AG09309 (cell line): ENCODE results near the gene ZNF600.
"Not testable (repeated sequence)": the region's sequence is repeated elsewhere in the genome, so short reads cannot be mapped to it uniquely, and the experiment has no call there.

ENCODE experiments used
- DNase-seq: peaks from one replicate; pipeline ENCODE4 v3.0.0-alpha.2; 2010; ENCODE audit warnings: low read depth
- H3K4me3 ChIP-seq: 2 replicates; pipeline ENCODE4 v1.5.1; 2011; ENCODE audit warnings: mild to moderate bottlenecking, low read depth, low read length, moderate library complexity; ENCODE audit not compliant: control insufficient read depth
- CTCF ChIP-seq: IDR thresholded peaks from 2 replicates; pipeline ENCODE4 v1.5.1; 2011; ENCODE audit warnings: mild to moderate bottlenecking, low read depth, low read length, inconsistent platforms; ENCODE audit not compliant: insufficient read depth, control insufficient read depth; ENCODE audit errors: missing control alignments

ZNF600 gene

DNA sequence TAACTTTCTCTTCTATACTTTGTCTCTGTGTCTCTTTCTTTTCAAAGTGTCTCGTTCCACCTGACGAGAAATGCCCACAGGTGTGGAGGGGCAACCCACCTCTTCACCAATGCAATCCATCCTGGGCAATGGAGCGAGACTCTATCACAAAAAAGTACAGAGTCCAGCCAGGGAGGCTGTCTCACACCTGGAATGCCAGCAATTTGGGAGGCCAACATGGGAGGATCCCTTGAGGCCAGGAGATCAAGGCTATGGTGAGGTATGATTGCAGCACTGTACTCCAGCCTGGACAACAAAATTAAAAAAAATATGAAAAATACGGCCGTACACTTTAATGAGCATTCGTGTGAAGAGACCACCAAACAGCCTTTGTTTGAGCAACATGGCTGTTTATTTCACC, 2.8 kb upstream of the ZNF600 start:
- no peak overlapping the region for H3K4me3 ChIP-seq
- DNase-seq, result no peak
- no peak for TF ChIP-seq CTCF

GRCh38 chr19:52786078-52786463, 520 bp downstream of the ZNF600 start:
- TF ChIP-seq CTCF, result no peak
- H3K4me3 ChIP-seq, result peak overlapping the region; percentile 64
- no peak for DNase-seq

DNA sequence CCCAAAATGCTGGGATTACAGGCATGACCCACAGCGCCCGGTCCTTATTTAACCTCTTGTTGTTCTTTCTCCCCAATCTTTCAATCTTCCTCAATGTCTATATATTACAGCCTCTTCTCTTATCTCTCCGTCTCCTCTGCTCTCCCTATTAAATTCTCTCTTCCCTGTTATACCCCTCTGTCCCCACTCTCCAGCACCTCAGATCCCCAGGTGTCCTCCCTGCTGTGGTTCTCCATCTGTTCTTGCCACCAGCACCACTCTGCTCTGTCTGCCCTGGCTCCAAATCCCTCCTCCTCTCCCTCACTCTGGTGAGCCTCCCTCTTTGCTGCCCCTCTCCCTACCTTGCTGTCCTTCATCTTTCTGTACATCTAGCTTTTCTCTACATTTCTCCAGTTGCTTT, 1.1 kb downstream of the ZNF600 start:
- no peak for DNase-seq
- H3K4me3 ChIP-seq, result no peak overlapping the region
- no peak for TF ChIP-seq CTCF

- H3K4me3 ChIP-seq, DNase-seq: not testable (repeated sequence)
Measured at GRCh38 chr19:52782864-52783263, 3.7 kb downstream of the ZNF600 start.

- DNase-seq, result no peak
- no peak overlapping the region for H3K4me3 ChIP-seq
- TF ChIP-seq CTCF, result no peak
Measured at GRCh38 chr19:52778811-52779210, 7.8 kb downstream of the ZNF600 start.

DNA sequence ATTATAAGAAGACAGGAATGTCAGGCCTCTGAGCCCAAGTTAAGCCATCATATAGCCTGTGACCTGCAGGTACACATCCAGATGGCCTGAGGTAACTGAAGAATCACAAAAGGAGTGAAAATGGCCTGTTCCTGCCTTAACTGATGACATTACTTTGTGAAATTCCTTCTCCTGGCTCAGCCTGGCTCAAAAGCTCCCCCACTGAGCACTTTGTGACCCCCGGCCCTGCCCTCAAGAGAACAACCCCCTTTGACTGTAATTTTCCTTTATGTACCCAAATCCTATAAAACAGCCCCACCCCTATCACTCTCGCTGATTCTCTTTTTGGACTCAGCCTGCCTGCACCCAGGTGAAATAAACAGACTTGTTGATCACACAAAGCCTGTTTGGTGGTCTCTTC, 30.1 kb downstream of the ZNF600 start:
- DNase-seq, H3K4me3 ChIP-seq: not testable (repeated sequence)

- TF ChIP-seq CTCF, result no peak
- no peak overlapping the region for H3K4me3 ChIP-seq
- no peak for DNase-seq
Measured at GRCh38 chr19:52749780-52750179, 36.8 kb downstream of the ZNF600 start.

DNA sequence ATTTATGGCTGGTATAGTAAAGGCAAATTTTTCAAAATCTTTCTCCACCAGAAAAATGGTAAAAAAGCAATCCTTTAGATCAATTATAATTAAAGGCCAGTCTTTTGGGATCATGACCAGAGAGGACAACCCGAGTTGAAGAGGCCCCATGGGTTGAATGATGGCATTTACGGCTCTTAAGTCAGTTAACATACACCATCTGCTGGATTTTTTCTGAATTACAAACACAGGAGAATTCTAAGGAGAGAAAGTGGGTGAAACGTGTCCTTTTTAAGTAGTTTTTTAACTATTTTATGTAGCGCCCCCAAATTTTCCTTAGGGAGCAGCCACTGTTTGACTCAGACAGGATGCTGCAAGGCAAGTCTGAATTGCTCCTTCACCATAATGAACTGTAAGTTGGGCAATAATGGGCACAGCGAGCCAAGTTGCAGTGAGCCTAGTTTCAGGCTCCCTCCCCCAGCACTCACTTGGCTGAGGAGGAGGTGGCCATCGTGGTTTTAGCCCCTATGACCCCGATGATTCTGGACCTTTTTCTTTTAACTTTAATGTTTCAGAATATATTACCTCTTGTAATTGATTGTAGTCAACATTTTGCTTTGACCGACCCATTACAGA, 38.1 kb downstream of the ZNF600 start:
- DNase-seq, result no peak
- peak; percentile 38 for TF ChIP-seq CTCF
- H3K4me3 ChIP-seq, result no peak overlapping the region

GRCh38 chr19:52745919-52746318, 40.7 kb downstream of the ZNF600 start:
- not testable (repeated sequence) for H3K4me3 ChIP-seq, DNase-seq
